ENCODE results near the gene LST1.

- TF ChIP-seq CTCF (conservative IDR thresholded peaks at IDR 0.05 in 1 of 2, IDR thresholded peaks at IDR 0.05 in 1 of 2; ENCODE audit: extremely low read depth in 1 of 2, insufficient read depth in 1 of 2, low read depth in 1 of 2, low read length in 2 of 2) (no peak), EZH2 (IDR thresholded peaks at IDR 0.05; ENCODE audit: borderline replicate concordance, low read length) (no peak)
These were observed 663 bp downstream of the LST1 start for GRCh38 chr6:31586599-31587281.

Data from mammary epithelial cell (primary cell).